Osteocyte (in vitro differentiated cells): Measurements from ENCODE around the gene MYO7B. TPM values are rescaled to one million over a fixed set of nuclear protein-coding genes. Genes with fewer than 3 reads are reported as not detected.

Experiments used
- DNase-seq: peaks from one replicate; pipeline ENCODE4 v3.0.0; 2021; ENCODE audit warnings: mixed read lengths; ENCODE audit not compliant: unreplicated experiment; ENCODE audit errors: extremely low spot score
- H3K27ac Mint-ChIP-seq: one replicate; pipeline ENCODE4 v1.8.0; 2021; ENCODE audit warnings: mild to moderate bottlenecking, mixed read lengths; ENCODE audit not compliant: unreplicated experiment
- H3K27me3 Mint-ChIP-seq: one replicate; pipeline ENCODE4 v1.8.0; 2021; ENCODE audit warnings: mixed read lengths; ENCODE audit not compliant: unreplicated experiment
- H3K36me3 Mint-ChIP-seq: one replicate; pipeline ENCODE4 v1.8.0; 2021; ENCODE audit warnings: mixed read lengths; ENCODE audit not compliant: unreplicated experiment
- H3K4me1 Mint-ChIP-seq: one replicate; pipeline ENCODE4 v1.8.0; 2021; ENCODE audit warnings: mixed read lengths; ENCODE audit not compliant: unreplicated experiment
- H3K4me3 Mint-ChIP-seq: one replicate; pipeline ENCODE4 v1.8.0; 2021; ENCODE audit warnings: mild to moderate bottlenecking, moderate library complexity, mixed read lengths; ENCODE audit not compliant: unreplicated experiment
- H3K9me3 Mint-ChIP-seq: one replicate; pipeline ENCODE4 v1.8.0; 2021; ENCODE audit warnings: mixed read lengths; ENCODE audit not compliant: unreplicated experiment
- total RNA-seq: library from RNA; stranded (reverse); gene quantifications from 2 replicates; pipeline ENCODE4 v1.2.1, GENCODE V29; 2021
- TF ChIP-seq, protein P1 (sequence below): fragments of 200-600 bp; sonication (generic); IDR thresholded peaks from 2 replicates; pipeline ENCODE4 v1.5.0; 2021; ENCODE audit warnings: antibody characterized with exemption, mild to moderate bottlenecking, moderate library complexity

MYO7B gene
- total RNA-seq, 1 donor from 2014 or later: not detected

DNA sequence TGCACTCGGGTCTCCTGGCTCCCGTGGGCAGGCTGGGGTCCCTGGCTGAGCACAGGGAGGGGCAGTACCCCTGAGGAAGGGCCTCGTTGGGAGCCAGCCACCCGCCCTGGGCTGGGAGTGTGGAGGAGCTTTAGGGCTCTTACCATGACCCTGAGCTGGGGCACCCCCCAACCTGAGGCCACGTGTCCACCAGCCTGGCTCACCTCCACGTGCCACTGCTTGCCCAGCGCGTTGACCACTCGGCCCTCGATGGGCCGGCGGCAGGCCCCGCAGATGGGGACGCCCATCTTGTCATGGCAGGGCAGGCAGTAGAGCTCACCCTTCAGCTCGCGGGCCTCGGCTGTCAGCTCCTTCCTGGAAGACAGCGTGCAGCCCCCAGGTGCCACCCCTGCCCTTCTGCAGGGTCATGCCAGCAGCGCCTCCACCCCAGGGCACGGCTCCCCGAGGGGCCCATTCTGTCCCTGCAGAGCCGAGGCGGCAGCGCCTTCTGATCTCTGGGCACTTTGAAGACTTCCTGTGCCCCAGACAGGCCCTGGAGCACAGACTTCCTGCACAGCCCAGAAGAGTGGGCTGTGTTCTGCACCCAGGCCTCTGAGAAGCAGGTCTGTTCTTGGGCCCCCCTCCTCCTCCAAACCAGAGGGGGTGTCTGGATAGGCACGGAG lies 106.5 kb downstream of the MYO7B start:
- Mint-ChIP-seq H3K4me1 (peaks cover 32% of the 10 kb centered on the region), H3K27ac (no peak overlapping the region), H3K9me3 (no peaks in the 10 kb centered on the region), H3K4me3 (no peak overlapping the region), H3K27me3 (no peaks in the 10 kb centered on the region), H3K36me3 (no peaks in the 10 kb centered on the region)
- TF ChIP-seq, protein P1, sequence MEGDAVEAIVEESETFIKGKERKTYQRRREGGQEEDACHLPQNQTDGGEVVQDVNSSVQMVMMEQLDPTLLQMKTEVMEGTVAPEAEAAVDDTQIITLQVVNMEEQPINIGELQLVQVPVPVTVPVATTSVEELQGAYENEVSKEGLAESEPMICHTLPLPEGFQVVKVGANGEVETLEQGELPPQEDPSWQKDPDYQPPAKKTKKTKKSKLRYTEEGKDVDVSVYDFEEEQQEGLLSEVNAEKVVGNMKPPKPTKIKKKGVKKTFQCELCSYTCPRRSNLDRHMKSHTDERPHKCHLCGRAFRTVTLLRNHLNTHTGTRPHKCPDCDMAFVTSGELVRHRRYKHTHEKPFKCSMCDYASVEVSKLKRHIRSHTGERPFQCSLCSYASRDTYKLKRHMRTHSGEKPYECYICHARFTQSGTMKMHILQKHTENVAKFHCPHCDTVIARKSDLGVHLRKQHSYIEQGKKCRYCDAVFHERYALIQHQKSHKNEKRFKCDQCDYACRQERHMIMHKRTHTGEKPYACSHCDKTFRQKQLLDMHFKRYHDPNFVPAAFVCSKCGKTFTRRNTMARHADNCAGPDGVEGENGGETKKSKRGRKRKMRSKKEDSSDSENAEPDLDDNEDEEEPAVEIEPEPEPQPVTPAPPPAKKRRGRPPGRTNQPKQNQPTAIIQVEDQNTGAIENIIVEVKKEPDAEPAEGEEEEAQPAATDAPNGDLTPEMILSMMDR: no peak
- DNase-seq: no peak

DNA sequence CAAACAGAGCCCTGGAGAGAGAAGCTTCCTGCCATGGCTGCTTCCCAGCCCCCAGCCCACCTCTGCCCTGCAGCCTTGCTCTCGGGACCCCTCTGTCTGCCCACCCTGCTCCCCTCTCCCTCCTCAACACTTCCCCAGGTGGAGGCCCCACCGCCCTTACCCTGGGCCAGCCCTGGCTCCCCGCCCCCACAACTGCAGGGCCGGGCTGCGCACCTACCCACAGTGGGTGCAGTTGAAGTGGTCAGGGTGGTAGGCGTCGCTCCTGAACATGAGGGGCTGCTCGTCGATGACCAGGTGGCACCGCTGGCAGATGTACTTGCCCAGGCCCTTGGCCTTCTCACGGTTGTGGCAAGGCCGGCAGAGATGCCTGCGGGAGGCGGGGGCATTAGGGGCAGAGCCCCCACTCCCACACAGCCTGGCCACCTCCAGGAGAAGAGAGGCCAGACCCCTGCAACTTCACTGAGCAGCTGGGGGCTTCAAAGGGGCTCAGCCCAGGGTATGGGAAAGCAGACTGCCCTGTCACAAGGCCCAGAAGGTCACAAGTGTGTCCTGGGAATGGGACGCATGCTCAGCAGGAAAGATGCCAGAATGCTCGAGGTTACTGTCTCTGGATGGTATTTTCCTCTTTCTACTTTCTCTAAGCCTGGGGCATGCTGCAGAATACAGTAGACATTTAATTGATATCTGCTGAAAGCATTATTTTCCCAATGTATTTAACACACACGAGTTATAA lies 107.4 kb downstream of the MYO7B start:
- no peaks in the 10 kb centered on the region for H3K9me3 Mint-ChIP-seq
- no peaks in the 10 kb centered on the region for H3K36me3 Mint-ChIP-seq
- no peaks in the 10 kb centered on the region for H3K27me3 Mint-ChIP-seq
- TF ChIP-seq, protein P1: no peak
- peaks cover 36% of the 10 kb centered on the region for H3K4me1 Mint-ChIP-seq
- no peak overlapping the region for H3K4me3 Mint-ChIP-seq
- H3K27ac Mint-ChIP-seq: peak overlapping the region; percentile 50
- no peak for DNase-seq

DNA sequence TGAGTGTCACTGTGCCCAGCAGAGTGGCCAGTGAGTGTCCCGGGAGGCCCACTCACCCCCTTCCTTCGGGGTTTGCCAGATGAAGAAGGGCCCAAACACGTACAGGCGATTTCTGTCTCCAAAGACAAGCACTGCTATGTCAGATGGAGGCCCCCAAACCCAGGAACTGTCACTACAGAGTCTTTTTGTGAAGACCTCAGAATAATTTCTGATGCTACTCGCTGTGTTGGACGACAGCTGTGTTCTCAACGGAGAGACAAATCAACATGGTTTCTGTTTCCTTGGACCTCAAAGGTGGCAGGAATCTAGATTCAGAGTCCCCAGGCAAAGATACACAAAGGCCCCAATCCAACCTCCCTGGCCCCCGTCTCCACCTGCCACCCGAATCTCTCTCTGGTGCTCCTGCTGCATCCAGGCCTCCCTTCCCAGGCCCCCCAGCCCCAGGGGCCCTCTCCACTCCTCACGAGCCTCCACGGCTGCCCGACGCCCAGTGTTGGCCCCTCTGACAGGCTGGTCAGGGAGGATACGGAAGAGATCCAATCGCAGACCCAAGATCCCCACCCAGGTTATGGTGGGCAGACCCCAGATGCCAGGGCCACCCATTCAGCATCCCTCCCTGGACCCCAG lies 108.1 kb downstream of the MYO7B start:
- Mint-ChIP-seq H3K4me3 (no peak overlapping the region), H3K4me1 (peaks cover 37% of the 10 kb centered on the region), H3K27me3 (no peaks in the 10 kb centered on the region), H3K9me3 (no peaks in the 10 kb centered on the region), H3K36me3 (no peaks in the 10 kb centered on the region), H3K27ac (peak overlapping the region; percentile 50)
- TF ChIP-seq, protein P1: no peak
- DNase-seq: no peak

DNA sequence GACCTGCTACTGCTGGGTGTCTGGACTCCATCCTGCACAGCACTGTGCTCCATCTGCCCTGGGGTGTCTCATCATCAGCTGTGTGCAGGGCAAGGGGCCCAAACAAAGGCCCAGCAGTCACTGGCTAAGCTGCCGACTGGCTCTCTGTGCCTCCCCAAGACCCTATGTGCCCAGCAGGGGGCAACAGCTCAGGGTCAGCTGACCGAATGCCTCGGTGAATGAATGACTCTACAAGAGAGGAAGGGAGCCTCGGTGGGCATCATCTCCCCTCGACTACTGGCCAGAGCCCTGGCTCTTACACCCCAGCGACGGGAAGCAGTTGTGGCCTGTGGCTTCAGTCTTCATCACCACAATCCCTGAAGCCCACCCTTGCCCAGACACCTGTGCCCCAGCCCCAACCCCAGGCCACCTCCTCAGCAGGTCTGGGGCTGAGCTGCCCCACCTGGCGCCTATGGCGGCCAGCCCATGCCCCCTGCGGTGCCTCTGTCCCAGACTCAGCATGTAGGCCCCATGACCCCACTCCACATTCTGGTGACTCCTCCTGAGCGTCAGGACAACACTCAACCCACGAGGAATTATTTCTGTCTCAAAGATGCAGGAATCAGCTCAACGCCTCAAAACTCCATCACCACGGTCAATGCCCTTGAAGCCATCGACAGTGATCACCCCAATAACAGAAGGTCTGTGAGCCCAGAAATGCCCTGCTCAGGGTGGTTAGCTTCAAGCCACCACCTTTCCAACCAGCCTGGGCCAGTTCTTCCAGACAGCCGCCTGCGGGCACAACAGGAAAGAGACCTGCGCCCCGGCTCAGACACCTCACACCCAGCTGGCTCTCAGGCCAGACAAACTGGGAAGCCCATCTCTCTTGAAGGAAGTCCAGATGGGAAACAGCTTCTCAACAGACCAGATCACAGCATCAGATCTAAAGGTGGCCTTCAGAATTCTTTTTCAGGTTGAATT lies 108.9 kb downstream of the MYO7B start:
- Mint-ChIP-seq H3K36me3 (no peaks in the 10 kb centered on the region), H3K4me3 (no peak overlapping the region), H3K4me1 (peaks cover 37% of the 10 kb centered on the region), H3K27me3 (no peaks in the 10 kb centered on the region), H3K27ac (no peak overlapping the region), H3K9me3 (no peaks in the 10 kb centered on the region)
- TF ChIP-seq, protein P1: no peak
- no peak for DNase-seq
